Endothelial cell of umbilical vein (primary cell): ENCODE results near the gene CACNB4. TPM values are rescaled to one million over a fixed set of nuclear protein-coding genes. Genes with fewer than 3 reads are reported as not detected.

Experiments used
- BruUV-seq: library from RNA; stranded (reverse); fragments of 400-500 nt; replicated peaks from 2 replicates; lab custom pipeline; 2021; lab: Mats Ljungman, UMichigan
- CTCF ChIA-PET: fragments of 300-600, 350-600 bp; sonication (Branson Sonifier 250); formaldehyde crosslinking; loops from one replicate; lab custom pipeline; 2021; ENCODE audit warnings: antibody characterized with exemption, inconsistent platforms; lab: Charles Lee
- POLR2A ChIA-PET: fragments of 300-600, 350-600 bp; sonication (Branson Sonifier 250); formaldehyde crosslinking; loops from one replicate; lab custom pipeline; 2021; ENCODE audit warnings: antibody characterized with exemption, inconsistent platforms; lab: Charles Lee
- DNase-seq: peaks from one replicate; pipeline ENCODE4 v3.0.0-alpha.2; 2011; ENCODE audit warnings: low read depth, low spot score
- FAIRE-seq: peaks from 2 replicates; lab custom pipeline; 2011; peaks lifted over from hg19 to GRCh38; lab: Jason Lieb, UNC
- H2AFZ ChIP-seq: 2 replicates; pipeline ENCODE4 v1.6.0; 2012; ENCODE audit warnings: low read depth, low read length, control low read depth, inconsistent platforms
- H3K27ac ChIP-seq: 2 replicates; pipeline ENCODE4 v1.5.1; 2011; ENCODE audit warnings: low read depth, mild to moderate bottlenecking, control low read depth, low read length, moderate library complexity; ENCODE audit not compliant: insufficient read depth
- H3K27me3 ChIP-seq, 2 experiments: 2 replicates each; pipeline versions ENCODE4 v1.6.0 to v1.6.1; 2011; ENCODE audit warnings: low read length in 2 of 2, mixed read lengths in 1 of 2; ENCODE audit not compliant: control insufficient read depth in 2 of 2, insufficient read depth in 2 of 2
- H3K36me3 ChIP-seq, 2 experiments: 2 replicates in 1 of 2; 3 replicates in 1 of 2; pipeline ENCODE4 v1.5.1; 2011; ENCODE audit warnings: low read length in 2 of 2, mild to moderate bottlenecking in 1 of 2, moderate library complexity in 1 of 2; ENCODE audit not compliant: control insufficient read depth in 2 of 2, insufficient read depth in 2 of 2; ENCODE audit errors: extremely low read depth in 1 of 2
- H3K4me1 ChIP-seq: 3 replicates; pipeline ENCODE4 v1.5.1; 2011; ENCODE audit warnings: mild to moderate bottlenecking, low read length; ENCODE audit not compliant: control insufficient read depth, insufficient read depth; ENCODE audit errors: extremely low read depth
- H3K4me2 ChIP-seq: 2 replicates; pipeline ENCODE4 v1.6.1; 2011; ENCODE audit warnings: low read length, control low read depth, mixed read lengths; ENCODE audit not compliant: insufficient read depth
- H3K4me3 ChIP-seq, 3 experiments: fragments of 200-600 bp in 1 of 3; sonication (generic), shearing (Covaris generic) in 1 of 3; replicated peaks in 1 of 3; 2 replicates each; pipeline ENCODE4 v1.5.1; 2011 to 2016; ENCODE audit warnings: control low read depth in 3 of 3, low read length in 3 of 3, mild to moderate bottlenecking in 2 of 3, inconsistent platforms in 1 of 3, low read depth in 1 of 3, moderate library complexity in 1 of 3; ENCODE audit not compliant: insufficient read depth in 1 of 3
- H3K79me2 ChIP-seq: 2 replicates; pipeline ENCODE4 v1.6.0; 2012; ENCODE audit warnings: low read length, inconsistent platforms; ENCODE audit not compliant: control insufficient read depth, insufficient read depth
- H3K9ac ChIP-seq: replicated peaks from 2 replicates; pipeline ENCODE3; 2011; ENCODE audit warnings: low read length, control low read depth; ENCODE audit not compliant: insufficient read depth; ENCODE audit errors: extremely low read depth
- H3K9me1 ChIP-seq: replicated peaks from 3 replicates; pipeline ENCODE4 v1.6.0; 2011; ENCODE audit warnings: mild to moderate bottlenecking, low read length; ENCODE audit not compliant: control insufficient read depth, insufficient read depth; ENCODE audit errors: extremely low read depth
- H3K9me3 ChIP-seq: replicated peaks from 2 replicates; pipeline ENCODE4 v1.5.1; 2012; ENCODE audit warnings: low read length, inconsistent platforms; ENCODE audit not compliant: control insufficient read depth, insufficient read depth
- H4K20me1 ChIP-seq: replicated peaks from 2 replicates; pipeline ENCODE3; 2011; ENCODE audit warnings: mild to moderate bottlenecking, low read length; ENCODE audit not compliant: control insufficient read depth, insufficient read depth; ENCODE audit errors: extremely low read depth
- EZH2 ChIP-seq: IDR thresholded peaks from 2 replicates; pipeline ENCODE4 v1.6.1; 2012; ENCODE audit warnings: borderline replicate concordance, low read depth, mild to moderate bottlenecking, moderate library complexity, low read length, inconsistent platforms; ENCODE audit not compliant: severe bottlenecking
- FOS ChIP-seq: IDR thresholded peaks from 2 replicates; pipeline ENCODE4 v1.6.1; 2011; ENCODE audit warnings: mild to moderate bottlenecking, low read length, moderate library complexity, borderline replicate concordance; ENCODE audit not compliant: insufficient read depth
- GATA2 ChIP-seq: IDR thresholded peaks from 2 replicates; pipeline ENCODE4 v1.7.0; 2011; ENCODE audit warnings: low read depth, mild to moderate bottlenecking, moderate library complexity, mixed read lengths, low read length; ENCODE audit not compliant: insufficient read length, insufficient read depth
- JUN ChIP-seq: IDR thresholded peaks from 2 replicates; pipeline ENCODE4 v1.6.1; 2011; ENCODE audit warnings: borderline replicate concordance, low read depth; ENCODE audit not compliant: insufficient read length, insufficient read depth
- MYC ChIP-seq: IDR thresholded peaks from one replicate; pipeline ENCODE4 v1.6.1; 2011; ENCODE audit warnings: mild to moderate bottlenecking, low read depth, low read length
- POLR2A ChIP-seq: IDR thresholded peaks from 2 replicates; pipeline ENCODE4 v1.6.1; 2012; ENCODE audit warnings: low read depth, mild to moderate bottlenecking, control low read depth, low read length
- POLR2AphosphoS5 ChIP-seq: IDR thresholded peaks from 2 replicates; pipeline ENCODE4 v1.6.1; 2012; ENCODE audit warnings: low read depth, mild to moderate bottlenecking, control low read depth, low read length, moderate library complexity; ENCODE audit not compliant: insufficient read depth
- dilution Hi-C: fragments of 300-500 bp; cut with MboI; formaldehyde crosslinking; loops from one replicate; pipeline ENCODE4 v1.15.0; 2019; ENCODE audit warnings: low sequenced_read_pairs; ENCODE audit not compliant: extremely low pct_ligation_motif_present
- intact Hi-C: fragments of 100-400 bp; cut with micrococcal nuclease; formaldehyde crosslinking; loops from one replicate; pipeline ENCODE4 v1.10.0; 2022
- polyA plus RNA-seq, 4 experiments: library from polyadenylated mRNA; depleted of rRNA in 3 of 4; stranded (reverse) in 3 of 4; unstranded in 1 of 4; fragments of >200 nt; gene quantifications; 2 replicates each; pipeline versions ENCODE4 v1.2.1 to v1.2.3, GENCODE V29; 2011 to 2012; ENCODE audit warnings: missing spikeins in 1 of 4
- total RNA-seq: library from RNA; stranded (reverse); gene quantifications from 2 replicates; pipeline ENCODE4 v1.2.3, GENCODE V29; 2021
- TF ChIP-seq, protein P1 (sequence below): IDR thresholded peaks from 2 replicates; pipeline ENCODE4 v1.6.1; 2011; ENCODE audit not compliant: insufficient read depth, insufficient read length
- TF ChIP-seq, protein P2 (sequence below), 2 donors: IDR thresholded peaks; 1 replicate in 1 of 2; 2 replicates in 1 of 2; pipeline ENCODE4 v1.5.1; 2011; ENCODE audit warnings: low read length in 2 of 2, mild to moderate bottlenecking in 2 of 2, moderate library complexity in 2 of 2, control low read depth in 1 of 2, inconsistent platforms in 1 of 2, low read depth in 1 of 2; ENCODE audit not compliant: insufficient read depth in 1 of 2; ENCODE audit errors: extremely low read depth in 1 of 2

Gene CACNB4
- total and polyA plus RNA-seq, 2 donors (not counting 3 experiments of a cell fraction or from before 2014, with no cell fraction given): 0.23 to 0.58 TPM

DNA sequence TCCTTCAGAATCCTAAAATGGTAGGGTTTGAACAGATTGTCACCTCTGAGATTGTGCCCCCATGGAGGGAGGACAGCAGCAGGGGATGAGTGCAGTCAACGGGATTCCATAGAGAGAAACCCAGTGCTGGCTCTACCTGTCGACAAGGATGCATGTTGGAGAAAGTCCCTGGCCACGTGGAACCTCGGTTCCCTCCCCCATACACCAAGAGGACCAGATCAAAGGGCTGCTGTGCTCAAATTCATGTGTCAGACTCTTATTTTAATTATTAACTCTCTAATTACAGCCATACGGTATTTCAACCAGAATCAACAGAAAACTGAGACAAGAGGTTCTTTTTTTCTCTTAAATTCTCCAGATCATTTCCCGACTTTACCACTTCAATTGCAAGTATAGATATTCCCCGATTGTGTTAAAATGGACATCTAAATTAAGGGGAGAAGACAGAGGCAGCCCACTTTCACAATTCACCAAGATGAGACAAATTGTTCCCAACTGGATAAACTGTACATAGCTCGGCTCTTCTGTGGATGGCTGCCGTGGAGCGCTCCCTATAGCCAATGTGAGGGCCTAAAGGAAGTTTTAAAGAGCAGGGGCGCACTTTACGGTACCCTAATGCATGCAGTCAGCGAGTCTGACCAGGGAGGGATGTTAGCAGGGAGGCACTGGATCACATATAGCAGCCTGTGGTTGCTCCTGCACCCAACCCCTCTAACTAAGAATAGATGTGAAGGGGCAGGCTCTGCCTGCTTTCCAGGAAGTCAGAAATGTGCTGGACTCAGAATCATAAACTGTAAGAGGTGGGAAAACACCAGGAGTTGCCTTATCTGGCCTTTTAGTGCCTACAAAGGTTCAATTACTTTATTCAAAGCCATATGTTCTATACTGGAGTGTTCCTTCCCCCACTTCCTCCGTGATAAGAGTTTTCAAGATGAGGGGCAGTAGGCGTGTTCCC lies 123.1 kb downstream of the CACNB4 start:
- ChIA-PET POLR2A (no interaction called here), CTCF (interaction anchor here (0.9 to 2.5 kb wide), 4 partner anchors 10 to 50 kb away, joined by 4 to 5 read pairs (median 4); no protein-coding TSS in a partner anchor)
- H3K36me3 ChIP-seq: no peaks in the 10 kb centered on the region
- no peaks in the 10 kb centered on the region for H3K9me3 ChIP-seq
- TF ChIP-seq POLR2A (no peak), GATA2 (no peak), POLR2AphosphoS5 (no peak), FOS (no peak), EZH2 (no peak), MYC (no peak), JUN (no peak)
- TF ChIP-seq, protein P1, sequence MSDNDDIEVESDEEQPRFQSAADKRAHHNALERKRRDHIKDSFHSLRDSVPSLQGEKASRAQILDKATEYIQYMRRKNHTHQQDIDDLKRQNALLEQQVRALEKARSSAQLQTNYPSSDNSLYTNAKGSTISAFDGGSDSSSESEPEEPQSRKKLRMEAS: no peak
- TF ChIP-seq, protein P2, sequence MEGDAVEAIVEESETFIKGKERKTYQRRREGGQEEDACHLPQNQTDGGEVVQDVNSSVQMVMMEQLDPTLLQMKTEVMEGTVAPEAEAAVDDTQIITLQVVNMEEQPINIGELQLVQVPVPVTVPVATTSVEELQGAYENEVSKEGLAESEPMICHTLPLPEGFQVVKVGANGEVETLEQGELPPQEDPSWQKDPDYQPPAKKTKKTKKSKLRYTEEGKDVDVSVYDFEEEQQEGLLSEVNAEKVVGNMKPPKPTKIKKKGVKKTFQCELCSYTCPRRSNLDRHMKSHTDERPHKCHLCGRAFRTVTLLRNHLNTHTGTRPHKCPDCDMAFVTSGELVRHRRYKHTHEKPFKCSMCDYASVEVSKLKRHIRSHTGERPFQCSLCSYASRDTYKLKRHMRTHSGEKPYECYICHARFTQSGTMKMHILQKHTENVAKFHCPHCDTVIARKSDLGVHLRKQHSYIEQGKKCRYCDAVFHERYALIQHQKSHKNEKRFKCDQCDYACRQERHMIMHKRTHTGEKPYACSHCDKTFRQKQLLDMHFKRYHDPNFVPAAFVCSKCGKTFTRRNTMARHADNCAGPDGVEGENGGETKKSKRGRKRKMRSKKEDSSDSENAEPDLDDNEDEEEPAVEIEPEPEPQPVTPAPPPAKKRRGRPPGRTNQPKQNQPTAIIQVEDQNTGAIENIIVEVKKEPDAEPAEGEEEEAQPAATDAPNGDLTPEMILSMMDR (IDR thresholded peaks at IDR 0.05; ENCODE audit: extremely low read depth in 1 of 2, insufficient read depth in 1 of 2, low read depth in 1 of 2, low read length in 2 of 2): no peak
- H2AFZ ChIP-seq: no peak overlapping the region
- H3K4me1 ChIP-seq: no peaks in the 10 kb centered on the region
- intact Hi-C loops (no loop called here), dilution Hi-C loops (no loop called here)
- H3K27ac ChIP-seq: no peak overlapping the region
- DNase-seq (no peak), FAIRE-seq (no peak)
- no peak overlapping the region for H3K4me3 ChIP-seq
- no peak overlapping the region for H3K9ac ChIP-seq
- no TSS peak for BruUV-seq
- no peaks in the 10 kb centered on the region for H3K9me1 ChIP-seq
- peaks cover 4 to 14% of the 10 kb centered on the region in 2 experiments for H3K27me3 ChIP-seq
- no peaks in the 10 kb centered on the region for H4K20me1 ChIP-seq
- no peaks in the 10 kb centered on the region for H3K79me2 ChIP-seq
- no peak overlapping the region for H3K4me2 ChIP-seq
